WTC11 (cell line): ENCODE results near the gene DPP8. TPM values are rescaled to one million over a fixed set of nuclear protein-coding genes. Genes with fewer than 3 reads are reported as not detected.

Experiments
- ATF3 ChIP-seq: sonication (generic); formaldehyde crosslinking; conservative IDR thresholded peaks from 2 replicates; pipeline ENCODE4 v1.8.1; 2022; ENCODE audit warnings: mild to moderate bottlenecking, missing genetic modification reagents
- ATF6 ChIP-seq: sonication (generic); formaldehyde crosslinking; IDR thresholded peaks from 2 replicates; pipeline ENCODE4 v1.8.1; 2023; ENCODE audit warnings: mild to moderate bottlenecking, missing genetic modification reagents
- CBFB ChIP-seq: sonication (generic); formaldehyde crosslinking; IDR thresholded peaks from 2 replicates; pipeline ENCODE4 v1.8.1; 2022; ENCODE audit warnings: mild to moderate bottlenecking, low read depth, missing genetic modification reagents
- CREM ChIP-seq: sonication (generic); formaldehyde crosslinking; IDR thresholded peaks from 2 replicates; pipeline ENCODE4 v1.8.1; 2022; ENCODE audit warnings: mild to moderate bottlenecking, missing genetic modification reagents, moderate library complexity
- E2F1 ChIP-seq: sonication (generic); formaldehyde crosslinking; IDR thresholded peaks from 2 replicates; pipeline ENCODE4 v1.8.0; 2022; ENCODE audit warnings: mild to moderate bottlenecking, missing genetic modification reagents
- E2F4 ChIP-seq: sonication (generic); formaldehyde crosslinking; IDR thresholded peaks from 2 replicates; pipeline ENCODE4 v1.8.1; 2022; ENCODE audit warnings: low read depth, mild to moderate bottlenecking, moderate library complexity, missing genetic modification reagents, borderline replicate concordance
- EMX1 ChIP-seq: fragments of 250-450 bp; sonication (Bioruptor Pico); IDR thresholded peaks from 2 replicates; pipeline ENCODE4 v1.8.0; 2021; ENCODE audit warnings: mild to moderate bottlenecking
- FOXJ3 ChIP-seq: sonication (generic); formaldehyde crosslinking; IDR thresholded peaks from 2 replicates; pipeline ENCODE4 v1.9.0; 2021; ENCODE audit warnings: missing genetic modification reagents, mild to moderate bottlenecking, borderline replicate concordance
- FOXP4 ChIP-seq: sonication (generic); formaldehyde crosslinking; IDR thresholded peaks from 2 replicates; pipeline ENCODE4 v1.8.0; 2022; ENCODE audit warnings: mild to moderate bottlenecking, missing genetic modification reagents
- GABPB1 ChIP-seq: sonication (generic); formaldehyde crosslinking; IDR thresholded peaks from 2 replicates; pipeline ENCODE4 v1.8.1; 2023; ENCODE audit warnings: mild to moderate bottlenecking, missing genetic modification reagents
- GRHL2 ChIP-seq: fragments of 250-450 bp; sonication (Bioruptor Pico); IDR thresholded peaks from 2 replicates; pipeline ENCODE4 v1.8.0; 2022; ENCODE audit warnings: mild to moderate bottlenecking, moderate library complexity; ENCODE audit not compliant: insufficient replicate concordance, severe bottlenecking
- GTF2I ChIP-seq: fragments of 250-450 bp; sonication (Bioruptor Pico); conservative IDR thresholded peaks from 2 replicates; pipeline ENCODE4 v1.4.0; 2021; ENCODE audit warnings: mild to moderate bottlenecking
- HMGXB4 ChIP-seq: sonication (generic); formaldehyde crosslinking; IDR thresholded peaks from 2 replicates; pipeline ENCODE4 v1.8.1; 2023; ENCODE audit warnings: mild to moderate bottlenecking, moderate library complexity, missing genetic modification reagents
- JAZF1 ChIP-seq: fragments of 250-450 bp; sonication (Bioruptor Pico); IDR thresholded peaks from 2 replicates; pipeline ENCODE4 v1.9.0; 2021; ENCODE audit warnings: moderate library complexity, mild to moderate bottlenecking, inconsistent platforms
- MXD4 ChIP-seq: fragments of 250-450 bp; sonication (Bioruptor Pico); IDR thresholded peaks from 2 replicates; pipeline ENCODE4 v1.8.0; 2021; ENCODE audit warnings: mild to moderate bottlenecking, moderate library complexity, borderline replicate concordance
- NR1H2 ChIP-seq: sonication (generic); formaldehyde crosslinking; IDR thresholded peaks from 2 replicates; pipeline ENCODE4 v1.9.0; 2021; ENCODE audit warnings: mild to moderate bottlenecking, moderate library complexity, missing genetic modification reagents
- NR2C2 ChIP-seq: sonication (generic); formaldehyde crosslinking; IDR thresholded peaks from 2 replicates; pipeline ENCODE4 v1.8.0; 2022; ENCODE audit warnings: mild to moderate bottlenecking, missing genetic modification reagents
- NR3C1 ChIP-seq: sonication (generic); formaldehyde crosslinking; conservative IDR thresholded peaks from 2 replicates; pipeline ENCODE4 v1.8.1; 2023; ENCODE audit warnings: low read depth, mild to moderate bottlenecking, missing genetic modification reagents
- OVOL2 ChIP-seq: fragments of 250-450 bp; sonication (Bioruptor Pico); IDR thresholded peaks from 2 replicates; pipeline ENCODE4 v1.9.0; 2021; ENCODE audit warnings: mild to moderate bottlenecking, borderline replicate concordance
- RORB ChIP-seq: fragments of 250-450 bp; sonication (Bioruptor Pico); IDR thresholded peaks from 2 replicates; pipeline ENCODE4 v1.9.0; 2021; ENCODE audit warnings: mild to moderate bottlenecking
- SMAD3 ChIP-seq: sonication (generic); formaldehyde crosslinking; IDR thresholded peaks from 2 replicates; pipeline ENCODE4 v1.8.0; 2022; ENCODE audit warnings: missing genetic modification reagents, mild to moderate bottlenecking, borderline replicate concordance
- SMAD4 ChIP-seq: sonication (generic); formaldehyde crosslinking; IDR thresholded peaks from 2 replicates; pipeline ENCODE4 v1.8.0; 2022; ENCODE audit warnings: mild to moderate bottlenecking, missing genetic modification reagents
- SOX15 ChIP-seq: fragments of 250-450 bp; sonication (Bioruptor Pico); IDR thresholded peaks from 2 replicates; pipeline ENCODE4 v1.9.0; 2021; ENCODE audit warnings: mild to moderate bottlenecking
- SP1 ChIP-seq: sonication (generic); formaldehyde crosslinking; conservative IDR thresholded peaks from 2 replicates; pipeline ENCODE4 v1.8.1; 2022; ENCODE audit warnings: missing genetic modification reagents
- TEAD1 ChIP-seq: sonication (generic); formaldehyde crosslinking; IDR thresholded peaks from 2 replicates; pipeline ENCODE4 v1.8.0; 2022; ENCODE audit warnings: mild to moderate bottlenecking, missing genetic modification reagents
- ZBTB21 ChIP-seq: sonication (generic); formaldehyde crosslinking; IDR thresholded peaks from 2 replicates; pipeline ENCODE4 v1.8.1; 2023; ENCODE audit warnings: mild to moderate bottlenecking, missing genetic modification reagents, borderline replicate concordance
- ZMAT4 ChIP-seq: fragments of 250-450 bp; sonication (Bioruptor Pico); IDR thresholded peaks from 2 replicates; pipeline ENCODE4 v1.9.0; 2021; ENCODE audit warnings: mild to moderate bottlenecking
- ZNF396 ChIP-seq: fragments of 250-450 bp; sonication (Bioruptor Pico); IDR thresholded peaks from 2 replicates; pipeline ENCODE4 v1.8.0; 2021; ENCODE audit warnings: mild to moderate bottlenecking, moderate library complexity, borderline replicate concordance
- ZNF423 ChIP-seq: fragments of 250-450 bp; sonication (Bioruptor Pico); IDR thresholded peaks from 2 replicates; pipeline ENCODE4 v2.1.2; 2022; ENCODE audit warnings: mild to moderate bottlenecking, moderate library complexity
- ZNF671 ChIP-seq: fragments of 250-450 bp; sonication (Bioruptor Pico); IDR thresholded peaks from 2 replicates; pipeline ENCODE4 v1.8.0; 2021; ENCODE audit warnings: mild to moderate bottlenecking
- total RNA-seq: library from RNA; stranded (reverse); gene quantifications from 3 replicates; pipeline ENCODE4 v1.2.3, GENCODE V29; 2021

Gene DPP8
- total RNA-seq, 1 experiment from 2014 or later: 31.9 TPM

- TF ChIP-seq SOX15 (CRISPR knock-in tag) (no peak), GABPB1 (peak; percentile 93), E2F4 (CRISPR knock-in tag) (0 out of 2 replicates have a peak, but pooled peaks have one; percentile 55), CBFB (peak; percentile 93), ATF3 (CRISPR knock-in tag) (no peak), SMAD3 (CRISPR knock-in tag) (no peak), JAZF1 (CRISPR knock-in tag) (no peak), E2F1 (CRISPR knock-in tag) (no peak), OVOL2 (CRISPR knock-in tag) (no peak), SMAD4 (CRISPR knock-in tag) (peak; percentile 41; the same call in 1 of the 2 replicates), SP1 (CRISPR knock-in tag) (peak; percentile 90; the same call in 1 of the 2 replicates), HMGXB4 (CRISPR knock-in tag) (peak; percentile 99), RORB (CRISPR knock-in tag) (no peak), FOXP4 (CRISPR knock-in tag) (peak; percentile 97), ZBTB21 (0 out of 2 replicates have a peak, but pooled peaks have one; percentile 30), FOXJ3 (CRISPR knock-in tag) (no peak), MXD4 (CRISPR knock-in tag) (no peak), ZNF423 (CRISPR knock-in tag) (no peak), TEAD1 (CRISPR knock-in tag) (peak; percentile 64; the same call in 1 of the 2 replicates), NR1H2 (no peak), ZNF396 (no peak), ATF6 (no peak), GTF2I (CRISPR knock-in tag) (no peak), ZNF671 (CRISPR knock-in tag) (no peak), EMX1 (CRISPR knock-in tag) (0 out of 2 replicates have a peak, but pooled peaks have one; percentile 43), NR3C1 (0 out of 2 replicates have a peak, but pooled peaks have one; percentile 81), ZMAT4 (CRISPR knock-in tag) (no peak), GRHL2 (CRISPR knock-in tag) (no peak), CREM (CRISPR knock-in tag) (peak; percentile 74; the same call in 1 of the 2 replicates), NR2C2 (CRISPR knock-in tag) (peak; percentile 90)
Measured at GRCh38 chr15:65516997-65517865, at the start of gene DPP8 (continued).
